Cardiac muscle cell (in vitro differentiated cells and primary cell): ENCODE results near the gene CTBP2. TPM values are rescaled to one million over a fixed set of nuclear protein-coding genes. Genes with fewer than 3 reads are reported as not detected.

Source experiments
- DNase-seq, 2 donors: peaks; one replicate each; pipeline versions ENCODE4 v3.0.0 to v3.0.0-alpha.2; 2010 to 2017; ENCODE audit warnings: low read depth in 1 of 2, low spot score in 1 of 2
- H3K27ac ChIP-seq: fragments of 200-600 bp; sonication (generic); 2 replicates; pipeline ENCODE4 v1.5.1; 2016
- H3K27me3 ChIP-seq: fragments of 200-600 bp; sonication (generic); 2 replicates; pipeline ENCODE4 v1.6.0; 2016; ENCODE audit warnings: control low read depth
- H3K36me3 ChIP-seq: fragments of 200-600 bp; sonication (generic); 2 replicates; pipeline ENCODE4 v1.5.1; 2016; ENCODE audit warnings: control low read depth
- H3K4me1 ChIP-seq: fragments of 200-600 bp; sonication (generic); 2 replicates; pipeline ENCODE4 v1.8.1; 2017; ENCODE audit warnings: low read depth, mild to moderate bottlenecking, mixed run types
- H3K4me3 ChIP-seq: fragments of 200-600 bp; sonication (generic); 2 replicates; pipeline ENCODE4 v1.5.1; 2016; ENCODE audit warnings: mild to moderate bottlenecking
- H3K9me3 ChIP-seq: fragments of 200-600 bp; sonication (generic); 2 replicates; pipeline ENCODE4 v1.5.1; 2017; ENCODE audit warnings: low read depth, mild to moderate bottlenecking, control low read depth
- CTCF ChIP-seq: IDR thresholded peaks from 2 replicates; pipeline ENCODE4 v1.5.1; 2012; ENCODE audit warnings: low read depth, mild to moderate bottlenecking, low read length
- polyA plus RNA-seq: library from polyadenylated mRNA; unstranded; fragments of >200 nt; fragmentation: Nextera tagmentation; extraction: Ambion mirVana; gene quantifications from 2 replicates; pipeline ENCODE4 v1.2.1, GENCODE V29; 2016
- total RNA-seq: library from RNA; depleted of rRNA; stranded (reverse); fragments of >200 nt; gene quantifications from 2 replicates; pipeline ENCODE4 v1.2.3, GENCODE V29; 2016

Gene CTBP2
- total and polyA plus RNA-seq, 2 experiments from 2014 or later: 67.4 to 74.5 TPM

- H3K4me1 ChIP-seq: peaks cover 11% of the 10 kb centered on the region
Observed at GRCh38 chr10:125080296-125080695, 80.1 kb downstream of the CTBP2 start.

GRCh38 chr10:125079091-125079600, 81.2 kb downstream of the CTBP2 start:
- DNase-seq: no peak
- no peaks in the 10 kb centered on the region for H3K27me3 ChIP-seq
- TF ChIP-seq CTCF: no peak
- peaks cover 6% of the 10 kb centered on the region for H3K4me1 ChIP-seq
- H3K9me3 ChIP-seq: no peaks in the 10 kb centered on the region
- H3K4me3 ChIP-seq: no peak overlapping the region
- H3K36me3 ChIP-seq: no peaks in the 10 kb centered on the region
- no peak overlapping the region for H3K27ac ChIP-seq

More at GRCh38 chr10:125080296-125080695, 80.1 kb downstream of the CTBP2 start:
- no peak for TF ChIP-seq CTCF
- no peaks in the 10 kb centered on the region for H3K36me3 ChIP-seq
- H3K4me3 ChIP-seq: no peak overlapping the region
- H3K27me3 ChIP-seq: no peaks in the 10 kb centered on the region
- H3K27ac ChIP-seq: no peak overlapping the region
- no peak for DNase-seq
- H3K9me3 ChIP-seq: no peaks in the 10 kb centered on the region

- TF ChIP-seq CTCF: no peak
- H3K4me1 ChIP-seq: peaks cover 6% of the 10 kb centered on the region
- H3K36me3 ChIP-seq: no peaks in the 10 kb centered on the region
- no peaks in the 10 kb centered on the region for H3K27me3 ChIP-seq
- DNase-seq: no peak
- H3K9me3 ChIP-seq: no peaks in the 10 kb centered on the region
- no peak overlapping the region for H3K4me3 ChIP-seq
- no peak overlapping the region for H3K27ac ChIP-seq
Observed at GRCh38 chr10:125076891-125077541, 83.3 kb downstream of the CTBP2 start.

GRCh38 chr10:125076121-125076825, 84.1 kb downstream of the CTBP2 start:
- H3K27ac ChIP-seq: no peak overlapping the region
- DNase-seq: no peak
- no peak for TF ChIP-seq CTCF
- no peaks in the 10 kb centered on the region for H3K36me3 ChIP-seq
- H3K4me1 ChIP-seq: peaks cover 2% of the 10 kb centered on the region
- no peaks in the 10 kb centered on the region for H3K9me3 ChIP-seq
- H3K4me3 ChIP-seq: no peak overlapping the region
- no peaks in the 10 kb centered on the region for H3K27me3 ChIP-seq

- no peak for TF ChIP-seq CTCF
- H3K4me1 ChIP-seq: peaks cover 2% of the 10 kb centered on the region
- no peak overlapping the region for H3K4me3 ChIP-seq
- H3K36me3 ChIP-seq: no peaks in the 10 kb centered on the region
- no peak overlapping the region for H3K27ac ChIP-seq
- no peaks in the 10 kb centered on the region for H3K9me3 ChIP-seq
- no peaks in the 10 kb centered on the region for H3K27me3 ChIP-seq
- DNase-seq: no peak
Observed at GRCh38 chr10:125073996-125074395, 86.4 kb downstream of the CTBP2 start.
